Ishikawa (cell line): ENCODE data around the gene SPOCK1.

Experiments
- CEBPB ChIP-seq: IDR thresholded peaks from 2 replicates; pipeline ENCODE4 v1.6.1; 2012
- CREB1 ChIP-seq: IDR thresholded peaks from 2 replicates; pipeline ENCODE4 v1.6.1; 2012; ENCODE audit warnings: low read depth
- EGR1 ChIP-seq: IDR thresholded peaks from 2 replicates; pipeline ENCODE4 v1.6.1; 2012
- EP300 ChIP-seq: IDR thresholded peaks from 2 replicates; pipeline ENCODE4 v1.6.1; 2012; ENCODE audit warnings: borderline replicate concordance
- MAX ChIP-seq: IDR thresholded peaks from 2 replicates; pipeline ENCODE4 v1.6.1; 2012
- RAD21 ChIP-seq: IDR thresholded peaks from 2 replicates; pipeline ENCODE4 v1.6.1; 2012; ENCODE audit warnings: low read depth
- REST ChIP-seq: IDR thresholded peaks from 2 replicates; pipeline ENCODE4 v1.6.1; 2012; ENCODE audit warnings: low read depth, mild to moderate bottlenecking
- TAF1 ChIP-seq: IDR thresholded peaks from 2 replicates; pipeline ENCODE4 v1.6.1; 2012; ENCODE audit warnings: low read depth, mild to moderate bottlenecking
- TCF12 ChIP-seq: IDR thresholded peaks from 2 replicates; pipeline ENCODE4 v1.6.1; 2012; ENCODE audit warnings: low read depth
- TEAD4 ChIP-seq: IDR thresholded peaks from 2 replicates; pipeline ENCODE4 v1.6.1; 2012
- USF1 ChIP-seq: IDR thresholded peaks from 2 replicates; pipeline ENCODE4 v1.6.1; 2012
- YY1 ChIP-seq: IDR thresholded peaks from 2 replicates; pipeline ENCODE4 v1.6.1; 2012; ENCODE audit warnings: low read depth
- ZBTB7A ChIP-seq: IDR thresholded peaks from 2 replicates; pipeline ENCODE4 v1.6.1; 2012; ENCODE audit warnings: low read depth

GRCh38 chr5:137498736-137499505, at the start of gene SPOCK1:
- TF ChIP-seq REST (no peak), MAX (no peak), EP300 (no peak), EGR1 (no peak), CEBPB (no peak), TAF1 (no peak), RAD21 (peak; percentile 64; the same call in 1 of the 2 replicates), ZBTB7A (no peak), USF1 (no peak), CREB1 (no peak), TCF12 (no peak), YY1 (no peak), TEAD4 (no peak)
